G401 (cell line): ENCODE measurements around the gene RIPPLY3. TPM values are rescaled to one million over a fixed set of nuclear protein-coding genes. Genes with fewer than 3 reads are reported as not detected.
"Not testable (repeated sequence)": the region's sequence is repeated elsewhere in the genome, so short reads cannot be mapped to it uniquely, and the experiment has no call there.

Experiments used
- DNase-seq: peaks from one replicate; pipeline ENCODE4 v3.0.0-alpha.2; 2015; ENCODE audit warnings: low spot score
- in situ Hi-C: cut with HindIII; loops from 2 replicates; pipeline ENCODE4 v1.10.0; 2016; ENCODE audit warnings: low sequenced_read_pairs, mixed read lengths
- total RNA-seq: library from RNA; depleted of rRNA; stranded (reverse); fragments of >200 nt; shearing (Covaris generic); gene quantifications from 2 replicates; pipeline ENCODE4 v1.2.3, GENCODE V29; 2014; rRNA removed

Gene RIPPLY3
- total RNA-seq, 1 experiment from 2014 or later, result not detected

- DNase-seq, in situ Hi-C loops: not testable (repeated sequence)
Measured at GRCh38 chr21:37049741-37050140, 43.2 kb downstream of the RIPPLY3 start.

- DNase-seq, result no peak
- in situ Hi-C loops, result no loop called here
Measured at GRCh38 chr21:37055271-37055855, 48.9 kb downstream of the RIPPLY3 start.

- DNase-seq, result no peak
- in situ Hi-C loops, result no loop called here
Measured at GRCh38 chr21:37057614-37058013, 51.1 kb downstream of the RIPPLY3 start.

- peak; percentile 18 for DNase-seq
- in situ Hi-C loops, result no loop called here
Measured at GRCh38 chr21:37058261-37058660, 51.8 kb downstream of the RIPPLY3 start.

- in situ Hi-C loops, result no loop called here
Measured at GRCh38 chr21:37059181-37059580, 52.7 kb downstream of the RIPPLY3 start.

GRCh38 chr21:37060296-37060695, 53.8 kb downstream of the RIPPLY3 start:
- in situ Hi-C loops, result no loop called here

More at GRCh38 chr21:37059181-37059580, 52.7 kb downstream of the RIPPLY3 start:
- no peak for DNase-seq

GRCh38 chr21:37061926-37062592, 55.6 kb downstream of the RIPPLY3 start:
- in situ Hi-C loops, result no loop called here

More at GRCh38 chr21:37060296-37060695, 53.8 kb downstream of the RIPPLY3 start:
- no peak for DNase-seq

GRCh38 chr21:37062593-37062935, 56.1 kb downstream of the RIPPLY3 start:
- DNase-seq, result no peak
- in situ Hi-C loops, result no loop called here

More at GRCh38 chr21:37061926-37062592, 55.6 kb downstream of the RIPPLY3 start:
- DNase-seq, result no peak

GRCh38 chr21:37063433-37063832, 56.9 kb downstream of the RIPPLY3 start:
- in situ Hi-C loops, result no loop called here
- no peak for DNase-seq

GRCh38 chr21:37064841-37065240, 58.3 kb downstream of the RIPPLY3 start:
- in situ Hi-C loops, result no loop called here

GRCh38 chr21:37065561-37066177, 59.2 kb downstream of the RIPPLY3 start:
- in situ Hi-C loops, result no loop called here
- DNase-seq, result no peak

More at GRCh38 chr21:37064841-37065240, 58.3 kb downstream of the RIPPLY3 start:
- DNase-seq, result no peak

Other genes with a start within 250 kb of the RIPPLY3 start
- gene HLCS, start 40.0 kb upstream of the RIPPLY3 start, total RNA-seq, result 6.0 and 18.9 TPM in 2 replicates
- 33.1 and 56.1 TPM in 2 replicates for gene PIGP, start 66.4 kb downstream of the RIPPLY3 start, total RNA-seq
- gene TTC3, start 66.6 kb downstream of the RIPPLY3 start, total RNA-seq, result 61.5 and 123 TPM in 2 replicates